HEK293 (cell line): Measurements from ENCODE around the gene TP73.

Source experiments
- CTCF ChIP-seq: fragments of 450-650 bp; formaldehyde crosslinking; IDR thresholded peaks from 2 replicates; pipeline ENCODE4 v1.5.1; 2016; ENCODE audit warnings: missing biosample characterization, missing genetic modification characterization
- HOXC10 ChIP-seq: sonication (generic); formaldehyde crosslinking; IDR thresholded peaks from 2 replicates; pipeline ENCODE4 v1.8.1; 2023; ENCODE audit warnings: mild to moderate bottlenecking, missing genetic modification reagents
- KLF9 ChIP-seq: fragments of 450-650 bp; formaldehyde crosslinking; IDR thresholded peaks from 2 replicates; pipeline ENCODE4 v1.5.1; 2016; ENCODE audit warnings: missing biosample characterization, missing genetic modification characterization, low read depth
- RBAK ChIP-seq: fragments of 450-650 bp; formaldehyde crosslinking; IDR thresholded peaks from 2 replicates; pipeline ENCODE4 v1.5.1; 2016; ENCODE audit warnings: missing biosample characterization, missing genetic modification characterization
- ZBTB7A ChIP-seq: fragments of 450-650 bp; formaldehyde crosslinking; IDR thresholded peaks from 2 replicates; pipeline ENCODE4 v1.5.1; 2016; ENCODE audit warnings: low read depth, missing biosample characterization, missing genetic modification characterization
- ZNF140 ChIP-seq: fragments of 450-650 bp; formaldehyde crosslinking; IDR thresholded peaks from 2 replicates; pipeline ENCODE4 v1.5.1; 2016; ENCODE audit warnings: missing biosample characterization, missing genetic modification characterization
- ZNF354C ChIP-seq: fragments of 450-650 bp; formaldehyde crosslinking; IDR thresholded peaks from 2 replicates; pipeline ENCODE4 v1.5.1; 2016; ENCODE audit warnings: missing biosample characterization, missing genetic modification characterization, low read depth, borderline replicate concordance
- ZNF639 ChIP-seq: fragments of 450-650 bp; formaldehyde crosslinking; IDR thresholded peaks from 2 replicates; pipeline ENCODE4 v1.5.1; 2016; ENCODE audit warnings: missing biosample characterization, missing genetic modification characterization
- TF ChIP-seq, protein P1 (sequence below): fragments of 450-650 bp; formaldehyde crosslinking; optimal IDR thresholded peaks from 2 replicates; pipeline ENCODE3; 2016; ENCODE audit warnings: missing biosample characterization, mild to moderate bottlenecking, missing genetic modification characterization

- TF ChIP-seq KLF9 (tag by site-specific recombination): no peak
- no peak for TF ChIP-seq CTCF (tag by site-specific recombination)
- TF ChIP-seq ZNF140: no peak
- no peak for TF ChIP-seq ZNF639 (tag by site-specific recombination)
- TF ChIP-seq, protein P1, sequence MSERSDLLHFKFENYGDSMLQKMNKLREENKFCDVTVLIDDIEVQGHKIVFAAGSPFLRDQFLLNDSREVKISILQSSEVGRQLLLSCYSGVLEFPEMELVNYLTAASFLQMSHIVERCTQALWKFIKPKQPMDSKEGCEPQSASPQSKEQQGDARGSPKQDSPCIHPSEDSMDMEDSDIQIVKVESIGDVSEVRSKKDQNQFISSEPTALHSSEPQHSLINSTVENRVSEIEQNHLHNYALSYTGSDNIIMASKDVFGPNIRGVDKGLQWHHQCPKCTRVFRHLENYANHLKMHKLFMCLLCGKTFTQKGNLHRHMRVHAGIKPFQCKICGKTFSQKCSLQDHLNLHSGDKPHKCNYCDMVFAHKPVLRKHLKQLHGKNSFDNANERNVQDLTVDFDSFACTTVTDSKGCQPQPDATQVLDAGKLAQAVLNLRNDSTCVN (tag by site-specific recombination): no peak
- no peak for TF ChIP-seq HOXC10 (CRISPR knock-in tag)
- no peak for TF ChIP-seq ZBTB7A (tag by site-specific recombination)
- no peak for TF ChIP-seq RBAK (tag by site-specific recombination)
- no peak; the same call in 1 of the 2 replicates for TF ChIP-seq ZNF354C (tag by site-specific recombination)
These were observed 47.1 kb upstream of the TP73 start for GRCh38 chr1:3604997-3605823.
